NCI-H1092 treated with DMSO at 0.1 percent for 48 hours (cell line): ENCODE results near the gene TOMM20.
"Not testable (repeated sequence)": the region's sequence is repeated elsewhere in the genome, so short reads cannot be mapped to it uniquely, and the experiment has no call there.

Source experiments
- DNase-seq: peaks from one replicate; lab custom pipeline; 2025; lab: John Stamatoyannopoulos, UW

The TOMM20 gene

DNA sequence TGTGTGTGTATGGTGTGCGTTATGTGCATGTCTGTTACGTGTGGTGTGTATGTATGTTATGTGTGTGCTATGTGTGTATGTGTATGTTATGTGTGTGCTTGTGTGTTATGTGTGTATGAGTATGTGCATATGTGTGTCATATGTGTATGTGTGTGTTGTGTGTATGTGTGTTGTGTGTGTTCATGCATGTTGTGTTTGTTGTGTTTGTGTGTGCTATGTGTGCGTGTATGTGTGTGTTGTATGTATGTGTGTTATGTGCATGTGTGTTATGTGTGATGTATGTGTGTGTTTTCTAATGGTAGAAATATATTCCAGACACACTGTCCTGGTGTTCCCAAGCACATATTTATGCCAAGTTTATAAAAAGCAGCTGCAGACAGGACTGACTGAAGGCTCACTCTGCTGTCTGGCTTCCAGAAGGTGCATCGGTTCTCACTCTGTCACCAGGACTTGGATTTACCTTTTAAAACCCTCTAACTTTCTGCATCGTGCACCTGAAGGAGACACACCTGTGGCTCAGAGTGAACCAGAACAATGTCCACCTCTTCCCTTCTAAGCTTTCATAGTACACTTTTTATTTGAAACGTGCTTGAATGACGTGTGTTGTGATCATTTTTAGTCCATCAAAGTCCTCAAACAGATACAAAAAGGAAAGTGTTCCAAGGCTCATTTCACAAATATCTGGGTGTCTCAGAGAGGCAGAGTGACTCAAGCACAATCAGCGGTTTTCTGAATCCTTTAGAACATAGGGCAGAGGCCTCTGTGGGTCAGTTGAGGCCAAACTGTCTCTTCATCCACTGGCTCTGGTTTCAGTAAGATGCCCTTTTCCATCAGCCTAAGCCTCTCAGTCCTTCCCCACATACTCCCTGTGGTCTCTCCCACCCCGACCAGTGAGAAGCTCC, 49.9 kb downstream of the TOMM20 start:
- DNase-seq, result no peak

DNA sequence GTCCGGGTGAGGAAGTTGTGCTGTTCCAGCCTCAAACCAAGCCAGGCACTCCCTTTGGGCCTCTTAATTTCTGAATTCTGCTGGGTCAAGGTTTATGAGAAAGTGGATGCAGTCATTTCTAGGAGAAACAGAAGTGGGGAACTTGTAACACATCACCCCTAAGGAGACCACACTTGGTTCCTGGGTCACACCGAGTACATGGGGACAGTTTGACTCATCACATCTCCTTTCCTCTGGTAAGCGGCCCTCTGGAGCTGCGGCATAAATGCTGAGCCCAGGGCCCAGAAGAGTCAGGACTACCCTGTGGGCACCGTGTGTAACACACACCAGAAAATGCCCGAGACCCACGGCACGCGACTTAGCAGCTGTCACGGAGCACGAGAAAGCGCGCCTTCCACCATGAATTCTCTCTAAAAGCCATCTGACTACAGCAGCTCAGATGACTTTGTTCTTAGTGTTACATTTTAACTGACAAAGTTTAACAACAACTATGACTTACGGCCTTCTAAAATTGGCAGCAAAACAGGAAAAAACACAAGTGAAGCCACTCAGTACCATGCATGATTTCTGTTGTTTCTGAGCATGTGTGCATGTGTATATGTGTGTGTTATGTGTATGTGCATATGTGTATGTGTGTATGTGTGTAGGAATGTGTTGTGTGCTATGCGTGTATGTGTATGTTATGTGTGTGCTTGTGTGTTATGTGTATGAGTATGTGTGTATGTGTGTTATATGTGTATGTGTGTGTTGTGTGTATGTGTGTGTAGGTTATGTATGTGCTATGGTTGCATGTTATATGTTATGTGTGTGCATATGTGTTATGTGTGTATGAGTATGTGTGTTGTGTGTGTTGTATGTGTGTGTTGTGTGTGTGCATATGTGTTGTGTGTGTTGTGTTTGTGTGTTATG, 50.8 kb downstream of the TOMM20 start:
- no peak for DNase-seq

DNA sequence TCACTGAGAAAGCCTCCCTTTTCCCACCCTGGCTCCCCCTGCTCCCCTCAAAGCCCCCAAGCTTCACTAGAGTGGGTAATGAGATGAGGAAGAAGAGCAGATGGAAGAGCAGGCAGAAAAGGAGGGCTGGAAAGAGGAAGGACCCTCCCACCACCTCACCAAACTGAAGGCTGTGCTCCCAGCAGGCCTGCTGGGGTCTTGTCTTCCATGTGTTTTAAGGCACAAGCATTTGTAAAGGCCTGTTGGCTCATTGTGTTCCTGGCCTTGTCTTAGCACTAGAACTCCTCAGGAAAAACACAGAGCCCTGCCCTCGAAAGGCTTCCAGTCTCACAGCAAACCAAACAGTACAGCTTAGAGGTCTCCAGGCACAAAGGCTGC, 51.5 kb downstream of the TOMM20 start:
- DNase-seq, result no peak

DNA sequence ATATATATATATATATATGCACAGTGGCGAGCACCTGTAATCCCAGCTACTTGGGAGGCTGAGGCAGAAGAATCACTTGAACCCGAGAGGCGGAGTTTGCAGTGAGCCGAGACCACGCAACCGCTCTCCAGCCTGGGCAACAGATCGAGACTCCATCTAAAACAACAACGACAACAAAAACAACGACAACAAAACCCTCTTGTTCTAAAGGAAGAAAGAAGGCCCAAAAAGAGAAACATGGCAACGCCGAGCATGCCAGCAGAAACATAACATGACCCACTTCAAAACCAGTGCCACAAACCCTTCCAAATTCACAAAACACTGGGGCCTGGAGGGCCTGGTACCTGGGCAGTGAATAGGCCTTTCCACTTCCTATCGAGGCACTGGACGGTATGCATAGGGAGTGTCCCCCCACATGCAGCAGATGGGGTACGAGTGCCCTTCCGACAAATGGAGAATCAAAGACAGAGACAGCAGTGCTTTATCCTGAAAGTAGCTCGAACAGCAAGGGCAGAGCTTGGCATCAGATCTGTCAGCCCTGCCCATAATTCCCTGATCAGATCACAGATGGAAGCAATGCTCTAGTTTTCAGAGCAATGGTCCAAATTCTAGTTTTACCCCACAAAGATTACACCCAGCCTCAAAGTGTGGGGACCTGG, 52.0 kb downstream of the TOMM20 start:
- no peak for DNase-seq

DNA sequence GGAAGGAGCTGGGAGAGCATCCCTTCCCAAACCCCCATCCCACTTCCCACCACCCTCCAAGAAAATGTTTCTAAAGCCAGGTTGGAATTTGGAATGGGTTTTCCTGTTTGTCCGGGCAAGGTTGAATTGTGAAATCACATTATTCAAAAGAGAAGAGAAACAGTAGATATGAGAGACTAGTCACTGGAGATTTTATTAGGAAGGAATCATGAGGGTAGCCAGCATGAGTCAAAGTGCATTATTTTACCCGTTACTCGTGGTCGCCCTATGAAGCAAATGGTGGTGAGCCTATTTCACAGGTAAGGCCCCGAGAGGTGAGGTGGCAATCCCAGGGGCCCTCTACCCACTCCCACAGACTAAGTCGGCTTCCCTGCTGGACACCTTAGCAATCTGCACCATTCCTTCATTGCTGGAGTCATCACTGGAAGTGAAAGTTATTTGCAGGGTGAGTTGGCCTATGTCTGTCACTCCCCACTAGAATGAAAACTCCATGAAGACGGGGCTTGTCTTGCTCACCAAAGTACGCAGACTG, 52.8 kb downstream of the TOMM20 start:
- DNase-seq, result no peak

DNA sequence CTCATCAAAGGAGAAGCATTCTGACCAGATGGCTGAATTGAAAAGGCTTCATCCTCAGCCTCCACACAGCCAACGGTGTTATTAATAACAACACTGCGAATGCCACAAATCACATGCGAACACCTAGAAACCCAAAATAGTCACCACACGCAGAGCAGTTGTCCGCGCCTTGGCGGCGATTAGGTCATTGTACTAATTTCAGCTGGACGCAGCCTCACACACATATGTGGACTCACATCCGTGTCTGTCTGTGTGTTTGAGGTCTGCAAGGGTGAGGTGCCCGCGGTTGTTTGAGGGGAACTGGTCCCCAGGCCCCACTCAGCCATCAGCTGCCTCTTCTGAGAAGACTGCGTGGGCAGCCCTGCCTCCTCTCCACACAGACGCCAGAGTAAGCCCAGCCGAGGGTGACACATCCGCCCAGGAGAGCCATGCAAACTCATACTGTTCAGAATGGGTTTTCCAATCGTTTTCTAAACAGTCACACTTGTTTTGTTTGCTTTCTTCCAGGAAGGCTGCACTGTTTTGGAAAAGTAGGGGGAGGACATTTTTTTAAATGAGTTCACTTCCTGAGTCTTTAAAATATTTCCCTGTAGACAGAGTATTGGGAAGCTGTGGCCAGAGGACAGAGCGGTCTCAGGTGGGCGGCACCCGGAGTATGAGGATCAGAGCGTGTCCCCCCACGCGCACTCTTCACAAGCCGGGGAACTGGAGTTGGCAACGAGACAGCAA, 53.4 kb downstream of the TOMM20 start:
- DNase-seq, result peak; percentile 62

DNA sequence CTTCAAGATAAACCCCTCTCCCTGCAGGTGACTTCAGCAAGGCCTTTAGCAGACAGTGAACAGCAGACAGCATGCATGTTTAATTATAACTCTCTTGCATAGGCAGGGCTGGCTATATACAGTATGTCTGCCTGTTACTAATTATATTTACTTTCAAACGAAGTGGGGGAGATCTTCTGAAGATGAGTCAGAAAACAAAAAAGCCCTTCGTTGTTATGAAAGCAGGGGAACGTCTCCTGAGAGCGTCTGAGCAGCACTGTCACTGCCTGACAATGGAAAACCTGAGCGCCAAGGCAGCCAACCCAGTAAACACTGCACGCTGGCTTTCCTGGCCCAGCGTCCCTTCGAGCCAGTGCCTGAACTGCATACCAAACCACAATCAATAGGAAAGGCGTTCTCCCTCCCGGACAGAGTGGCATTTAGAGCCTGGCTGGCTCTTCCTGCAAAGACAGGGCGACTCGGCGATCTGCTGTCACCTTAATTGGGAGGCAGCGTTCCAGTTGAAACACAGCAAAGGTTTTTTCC, 54.1 kb downstream of the TOMM20 start:
- peak; percentile 87 for DNase-seq

DNA sequence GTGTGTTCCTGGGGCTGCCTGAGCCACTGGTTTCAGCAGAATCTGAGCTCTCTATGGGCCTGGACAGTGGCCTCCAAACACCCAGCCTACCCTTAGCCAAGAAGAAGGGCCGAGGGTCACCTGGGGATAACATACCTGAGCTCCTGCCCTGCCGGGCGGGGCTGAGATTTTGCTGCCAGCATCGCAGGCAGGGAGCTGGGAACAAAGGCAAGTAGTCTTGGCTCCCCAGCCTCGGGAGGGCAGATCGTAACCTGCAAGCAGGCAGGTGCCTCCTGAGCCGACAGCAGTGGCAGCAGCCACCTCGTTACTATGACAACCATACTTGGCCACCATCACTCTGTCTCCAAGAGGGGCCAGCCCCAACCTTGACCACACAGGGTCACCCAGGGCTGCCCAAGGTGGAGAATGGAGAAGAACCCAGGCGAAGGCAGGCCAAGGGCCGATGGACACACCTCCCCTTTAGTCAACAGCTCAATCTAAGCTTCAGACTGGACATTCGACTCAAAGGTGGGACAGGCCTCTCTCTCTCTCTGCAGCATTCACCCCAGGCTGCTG, 54.6 kb downstream of the TOMM20 start:
- peak; percentile 66 for DNase-seq

DNA sequence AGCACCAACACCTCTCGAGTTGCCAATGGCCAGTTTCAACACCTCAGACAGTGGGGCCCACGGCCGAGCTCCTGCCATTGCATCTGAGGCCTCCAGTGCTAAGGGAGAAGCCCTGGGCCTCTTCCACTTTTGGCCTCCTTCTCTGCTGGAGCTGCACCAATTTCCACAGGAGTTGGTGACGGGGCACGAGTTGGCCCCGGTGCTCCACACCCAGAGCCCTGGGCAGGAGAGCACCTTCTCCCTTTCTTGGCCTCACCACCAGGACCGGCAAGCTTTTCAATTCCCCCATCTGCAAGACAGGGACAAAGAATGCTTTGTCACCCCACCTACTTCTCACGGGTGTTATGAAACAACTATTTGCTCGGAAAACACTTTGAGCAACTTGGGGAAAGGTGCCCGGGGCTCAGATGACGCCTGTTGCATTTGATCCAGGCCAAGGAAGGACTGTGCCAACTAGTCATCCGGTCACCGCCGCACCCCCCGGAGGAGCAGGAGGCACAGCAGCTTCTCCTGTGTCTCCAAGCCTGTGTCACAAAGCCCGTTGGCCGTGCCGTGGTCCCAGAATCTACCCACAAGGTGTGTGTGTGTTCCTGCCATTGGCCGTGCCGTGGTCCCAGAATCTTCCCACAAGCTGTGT, 55.2 kb downstream of the TOMM20 start:
- DNase-seq, result no peak

DNA sequence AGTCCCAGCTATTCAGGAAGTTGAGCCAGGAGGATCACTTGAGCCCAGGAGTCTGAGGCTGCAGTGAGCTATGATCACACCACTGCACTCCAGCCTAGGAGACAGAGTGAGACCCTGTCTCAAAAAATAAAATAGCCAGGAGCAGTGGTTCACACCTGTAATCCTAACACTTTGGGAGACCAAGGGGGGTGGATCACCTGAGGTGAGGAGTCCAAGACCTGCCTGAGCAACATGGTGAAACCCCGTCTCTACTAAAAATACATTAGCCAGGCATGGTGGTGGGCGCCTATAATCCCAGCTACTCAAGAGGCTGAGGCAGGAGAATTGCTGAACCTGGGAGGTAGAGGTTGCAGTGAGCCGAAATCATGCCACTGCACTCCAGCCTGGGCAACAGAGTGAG, 56.1 kb downstream of the TOMM20 start:
- not testable (repeated sequence) for DNase-seq

DNA sequence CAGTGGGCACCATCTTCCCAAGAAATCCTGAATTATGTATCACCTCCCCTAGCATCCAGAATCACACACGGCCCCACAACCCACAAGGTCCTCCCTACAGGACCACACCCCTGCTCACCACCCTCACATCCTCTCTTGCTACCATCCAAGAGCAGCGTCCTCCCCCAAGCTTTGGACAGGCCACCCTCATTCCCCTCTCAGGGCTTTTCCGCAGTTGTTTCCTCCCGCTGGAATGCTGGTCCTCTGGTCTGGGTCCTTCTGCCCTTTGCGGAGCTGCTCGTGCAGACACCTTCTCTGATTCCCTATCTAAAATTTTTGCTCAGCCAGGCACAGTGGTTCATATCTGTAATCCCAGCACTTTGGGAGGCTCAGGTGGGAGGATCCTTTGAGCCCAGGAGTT, 56.5 kb downstream of the TOMM20 start:
- DNase-seq, result no peak

DNA sequence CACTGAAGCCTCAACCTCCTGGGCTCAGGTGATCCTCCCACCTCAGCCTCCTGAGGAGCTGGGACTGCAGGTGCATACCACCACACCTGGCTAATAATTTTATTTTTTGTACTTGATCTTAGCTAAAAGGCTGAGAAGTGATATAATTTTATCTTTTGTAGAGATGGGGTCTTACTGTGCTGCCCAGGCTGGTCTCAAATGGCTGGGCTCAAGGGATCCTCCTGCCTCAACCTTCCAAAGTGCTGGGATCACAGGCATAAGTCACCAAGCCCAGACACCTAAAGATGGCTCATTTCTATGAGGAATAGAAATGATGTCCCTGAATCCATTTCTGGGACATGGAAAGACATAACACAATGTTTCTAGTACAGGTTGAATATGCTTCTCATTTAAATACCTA, 57.8 kb downstream of the TOMM20 start:
- no peak for DNase-seq

DNA sequence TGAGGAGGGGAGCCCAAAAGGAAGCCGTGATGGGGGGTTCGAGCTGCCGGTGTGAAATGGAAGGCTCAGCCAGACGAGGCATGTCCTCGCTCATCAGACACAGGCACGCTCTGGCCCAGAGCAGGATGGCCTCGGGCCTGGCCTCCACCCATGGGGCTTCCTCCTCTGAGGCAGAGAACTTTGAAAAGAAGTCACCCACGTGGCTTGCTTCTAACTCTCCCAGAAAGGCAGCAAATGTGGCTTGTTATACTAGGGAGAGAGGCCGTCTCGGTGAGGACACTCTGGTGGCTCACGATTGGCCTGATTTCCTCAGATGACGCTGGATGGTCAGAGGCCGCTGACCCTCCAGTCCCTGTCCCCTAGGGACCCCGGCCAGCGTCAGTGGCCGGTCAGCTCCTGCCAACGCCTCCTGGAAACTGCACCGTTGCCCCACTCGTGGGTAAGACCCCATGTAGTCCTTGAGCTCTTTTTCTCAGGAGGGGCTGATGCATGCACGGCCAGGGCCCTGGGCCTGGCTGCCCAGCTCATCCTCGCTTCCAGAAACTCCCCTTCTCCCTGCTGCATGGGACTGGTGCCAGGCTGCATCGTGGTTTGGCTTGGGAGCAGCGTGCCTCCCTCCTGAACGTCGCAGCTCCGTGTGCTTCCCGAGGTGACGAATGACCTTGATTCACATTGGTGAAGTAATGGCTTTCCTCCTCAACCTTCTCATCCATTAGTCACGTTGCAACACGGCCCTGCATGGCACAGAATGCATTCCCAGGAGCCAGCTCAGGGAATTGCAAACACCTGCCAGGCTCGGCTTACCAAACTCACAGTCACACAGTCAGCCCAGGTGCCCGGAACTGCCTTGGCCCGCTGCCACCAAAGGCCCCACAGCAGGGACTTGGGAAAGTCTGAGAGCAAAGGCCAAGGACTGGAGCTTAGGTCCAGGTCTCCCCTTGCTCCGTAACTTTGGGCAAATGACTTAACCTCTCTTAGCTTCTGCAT, 58.8 kb downstream of the TOMM20 start:
- DNase-seq, result peak; percentile 70

DNA sequence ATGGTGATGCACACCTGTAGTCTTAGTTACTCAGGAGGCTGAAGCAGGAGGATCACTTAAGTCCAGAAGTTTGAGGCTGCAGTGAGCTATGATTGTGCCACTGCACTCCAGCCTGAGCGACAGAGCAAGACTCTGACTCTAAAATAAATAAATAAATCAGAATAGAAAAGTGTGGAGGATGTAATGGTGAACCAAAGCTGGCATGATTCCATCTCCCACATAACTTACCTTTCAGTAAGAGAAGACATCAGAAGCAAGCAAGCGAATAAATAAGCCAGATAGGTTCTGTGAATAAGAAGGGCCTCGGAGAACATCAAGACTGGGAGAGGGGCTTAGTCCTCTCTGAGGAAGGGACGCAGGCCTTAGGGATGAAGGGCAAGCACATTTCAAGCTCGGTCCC, 59.5 kb downstream of the TOMM20 start:
- no peak for DNase-seq

DNA sequence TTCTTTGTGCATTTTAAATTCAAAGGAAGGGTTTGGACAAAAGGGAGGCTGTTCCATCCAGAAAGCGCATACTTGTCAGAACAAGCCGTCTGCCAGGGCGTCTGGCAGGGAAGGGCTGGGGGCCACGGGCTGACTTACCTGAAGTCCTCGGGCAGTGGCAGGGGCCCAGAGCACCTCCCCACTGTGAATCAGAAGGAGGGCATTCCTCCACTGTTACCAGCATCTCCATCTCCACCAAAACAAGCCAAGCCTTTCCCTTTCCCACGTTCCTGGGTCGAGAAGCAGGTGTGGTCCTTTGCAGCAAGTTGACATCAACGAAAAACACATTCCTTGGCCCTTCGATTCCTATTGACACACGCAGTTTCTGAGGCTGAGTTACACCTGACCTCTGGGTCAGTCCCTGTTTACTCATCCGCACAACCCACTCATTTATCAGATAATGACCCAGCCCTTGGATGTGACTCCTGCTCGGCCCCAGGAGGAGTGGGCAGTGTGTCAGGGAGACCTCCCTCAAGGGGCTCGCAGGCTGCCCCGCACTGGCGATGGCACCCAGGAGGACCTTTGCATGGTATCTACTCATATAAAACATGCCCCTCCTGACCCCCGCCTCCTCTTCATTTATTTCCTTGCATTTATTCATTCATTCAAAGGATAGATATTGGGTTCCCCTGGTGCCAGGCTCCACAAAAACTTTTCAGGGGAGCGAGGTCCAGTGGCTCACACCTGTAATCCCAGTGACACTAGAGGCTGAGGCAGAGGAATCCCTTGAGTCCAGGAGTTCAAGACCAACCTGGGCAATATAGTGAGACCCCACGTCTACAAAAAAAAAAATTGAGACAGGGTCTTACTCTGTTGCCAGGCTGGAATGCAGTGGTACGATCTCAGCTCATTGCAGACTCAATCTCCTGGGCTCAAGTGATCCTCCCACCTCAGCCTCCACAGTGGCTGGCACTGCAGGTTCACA, 60.2 kb downstream of the TOMM20 start:
- no peak for DNase-seq

DNA sequence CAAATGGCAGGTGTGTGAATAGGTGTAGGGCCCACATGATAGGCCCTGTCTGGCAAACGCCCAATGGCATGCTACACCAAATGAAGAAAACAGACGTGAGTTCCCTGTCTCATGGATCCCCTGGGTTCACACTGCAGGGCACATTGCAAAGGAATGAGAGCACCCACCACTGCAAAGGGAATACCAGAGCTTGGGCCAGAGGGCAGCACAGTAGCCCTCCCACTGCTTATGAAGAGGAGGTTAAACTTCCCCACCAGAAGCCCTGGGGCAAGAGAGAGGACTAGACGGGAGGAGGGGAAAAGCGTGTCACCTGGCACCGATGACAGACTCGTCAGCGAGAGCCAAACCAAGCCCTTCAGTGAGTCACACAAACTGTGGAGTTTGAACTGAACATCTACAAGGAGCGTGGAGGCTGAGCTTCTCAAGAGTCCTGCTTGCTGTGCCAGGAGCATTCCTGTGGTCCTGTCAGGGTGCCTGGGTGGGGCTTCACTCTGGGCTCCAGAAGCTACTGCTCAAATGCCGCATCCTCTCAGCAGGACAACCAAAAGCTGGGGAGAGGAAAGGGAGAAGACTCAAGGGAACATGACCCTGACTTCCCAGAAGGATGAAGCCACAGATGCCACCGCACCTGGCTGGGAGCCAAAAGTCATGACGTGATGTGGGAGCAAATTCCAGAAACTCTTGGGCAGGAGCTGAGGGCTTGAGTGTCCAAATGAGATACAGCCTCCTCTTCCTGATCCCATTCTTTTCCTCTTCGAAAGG, 61.1 kb downstream of the TOMM20 start:
- no peak for DNase-seq

DNA sequence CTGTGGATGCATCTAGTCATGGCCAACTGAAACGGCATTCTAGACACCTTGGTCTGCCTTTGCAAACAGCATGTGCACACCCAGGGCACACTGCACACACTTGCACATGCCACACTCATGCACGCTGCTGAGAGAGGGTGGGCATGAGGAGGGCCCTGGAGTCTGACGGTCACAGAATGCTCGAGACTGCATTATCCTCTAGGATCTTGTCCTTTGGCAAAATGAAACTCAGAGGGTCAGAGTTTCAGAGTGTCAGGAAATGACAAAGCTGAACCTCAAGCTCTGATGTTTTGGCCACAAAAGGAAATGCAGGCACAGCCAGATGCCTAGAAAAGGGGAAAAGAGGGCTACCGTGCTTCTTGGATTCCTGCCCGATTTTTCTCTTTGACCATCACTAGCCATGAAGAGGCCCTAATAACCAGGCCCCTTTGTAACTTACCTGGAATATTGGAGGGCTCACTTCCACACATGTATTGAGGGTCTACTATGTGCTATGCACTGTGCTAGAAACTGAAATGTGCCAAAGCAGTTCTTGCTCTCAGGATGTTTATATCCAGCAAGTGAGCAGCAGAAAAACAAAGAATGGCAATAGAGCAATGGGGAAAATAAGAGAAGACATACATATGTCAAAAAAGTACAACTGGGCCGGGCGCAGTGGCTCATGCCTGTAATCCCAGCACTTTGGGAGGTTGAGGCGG, 65.4 kb downstream of the TOMM20 start:
- DNase-seq, result no peak
